Retina (tissue), 1 donor: Measurements from ENCODE around the gene NSMCE1.
A peak's percentile ranks its signal among the peaks of the same experiment; 100 is the strongest.
"Not testable (repeated sequence)": the region's sequence is repeated elsewhere in the genome, so short reads cannot be mapped to it uniquely, and the experiment has no call there.

ENCODE experiments used
- DNase-seq: peaks from one replicate; pipeline ENCODE4 v3.0.0-alpha.2; 2016

NSMCE1 gene

DNA sequence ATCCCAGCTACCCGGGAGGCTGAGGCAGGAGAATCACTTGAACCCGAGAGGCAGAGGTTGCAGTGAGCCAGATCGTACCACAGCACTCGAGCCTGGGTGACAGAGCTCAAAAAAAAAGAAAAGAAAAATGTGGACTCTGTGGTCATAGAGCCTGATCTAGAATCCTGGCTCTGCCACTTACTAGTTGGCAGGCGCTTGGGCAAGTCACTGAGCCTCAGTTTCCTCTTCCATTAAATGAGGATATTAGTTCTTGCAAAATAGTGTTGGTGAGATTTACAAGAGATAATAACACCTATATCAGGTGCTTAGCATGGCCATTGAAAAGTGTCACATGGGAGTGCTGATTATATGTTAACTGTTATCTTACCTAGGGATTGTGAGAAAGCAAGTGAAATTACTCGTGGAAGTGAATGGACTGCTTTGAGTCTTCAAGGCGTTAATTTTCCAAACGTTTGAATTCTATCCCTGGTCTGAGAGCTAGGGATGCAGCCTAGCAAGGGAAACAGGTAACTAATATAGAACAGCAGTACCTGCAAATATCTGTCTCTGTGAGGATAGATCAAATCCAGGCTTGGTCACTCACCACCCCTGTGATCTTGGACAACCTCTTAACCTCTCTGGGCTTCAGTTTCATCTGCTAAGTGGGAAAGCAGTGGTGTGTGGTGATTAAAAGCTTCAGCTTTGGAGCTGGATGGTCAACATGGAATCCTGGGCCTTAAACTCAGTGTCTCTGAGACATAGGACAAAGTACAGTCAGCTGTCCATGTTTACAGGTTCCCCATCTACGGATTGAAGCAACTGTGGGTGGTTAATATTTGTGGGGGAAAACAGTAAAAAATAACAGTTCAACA lies 953 bp upstream of the NSMCE1 start:
- DNase-seq, result peak; percentile 4

DNA sequence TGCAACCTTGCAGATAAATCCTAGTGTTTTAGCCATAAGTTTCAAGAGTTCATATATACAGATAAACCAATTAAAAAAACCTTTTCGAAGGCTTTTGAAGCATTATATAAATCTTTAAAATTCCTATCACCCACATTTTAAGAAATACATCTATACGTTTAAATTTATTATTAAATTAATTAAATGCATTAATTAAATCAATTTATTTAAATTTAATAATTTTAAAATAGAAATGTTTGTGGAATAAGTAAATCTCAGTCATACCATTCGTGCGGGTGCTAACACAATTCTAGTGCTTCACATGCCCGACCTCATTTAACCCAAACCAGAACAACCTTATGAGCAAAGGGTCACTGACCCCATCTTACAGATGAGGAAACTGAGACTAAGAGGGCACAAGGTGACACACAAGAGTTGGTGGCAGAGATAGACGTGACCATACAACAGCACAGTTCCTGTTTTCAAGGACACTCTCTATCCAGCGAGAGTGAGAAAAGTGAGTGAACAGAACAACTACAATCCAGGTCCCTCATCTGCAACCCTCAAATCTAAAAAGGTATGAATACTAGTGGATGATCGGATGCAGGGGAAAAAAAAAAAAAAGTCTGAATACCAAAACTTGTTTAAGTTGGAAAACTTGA lies 1.4 kb downstream of the NSMCE1 start:
- no peak for DNase-seq

DNA sequence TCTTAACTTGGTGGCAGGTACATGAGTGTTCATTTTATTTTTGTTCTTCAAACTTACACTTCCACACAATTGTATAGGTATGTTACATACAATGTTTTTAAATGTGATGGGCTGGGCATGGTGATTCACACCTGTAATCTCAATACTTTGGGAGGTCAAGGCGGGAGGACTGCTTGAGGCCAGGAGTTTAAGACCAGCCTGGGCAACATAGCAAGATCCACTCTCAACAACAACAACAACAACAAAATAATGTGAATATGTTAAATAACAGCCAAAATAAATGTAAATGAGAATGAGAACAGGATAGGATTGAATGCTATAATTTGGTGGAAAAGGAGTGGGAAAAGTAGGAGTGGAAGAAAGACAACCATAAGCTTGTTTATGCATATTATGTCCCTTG lies 2.6 kb downstream of the NSMCE1 start:
- DNase-seq, result no peak

DNA sequence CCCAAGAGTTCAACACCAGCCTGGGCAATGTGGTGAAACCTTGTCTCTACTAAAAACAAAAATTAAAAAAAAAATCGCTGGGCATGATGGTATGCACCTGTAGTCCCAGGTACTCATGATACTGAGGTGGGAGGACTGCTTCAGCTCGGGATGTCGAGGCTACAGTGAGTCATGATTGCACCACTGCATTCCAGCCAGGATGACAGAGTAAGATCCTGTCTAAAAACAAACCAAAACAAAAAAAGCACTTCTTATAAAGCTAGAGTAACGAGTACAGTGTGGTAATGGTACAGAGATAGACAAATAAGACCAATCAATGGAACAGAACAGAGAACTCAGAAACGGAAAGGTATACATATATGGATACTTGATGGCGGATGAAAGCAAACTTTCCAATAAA lies 4.4 kb downstream of the NSMCE1 start:
- DNase-seq, result no peak

DNA sequence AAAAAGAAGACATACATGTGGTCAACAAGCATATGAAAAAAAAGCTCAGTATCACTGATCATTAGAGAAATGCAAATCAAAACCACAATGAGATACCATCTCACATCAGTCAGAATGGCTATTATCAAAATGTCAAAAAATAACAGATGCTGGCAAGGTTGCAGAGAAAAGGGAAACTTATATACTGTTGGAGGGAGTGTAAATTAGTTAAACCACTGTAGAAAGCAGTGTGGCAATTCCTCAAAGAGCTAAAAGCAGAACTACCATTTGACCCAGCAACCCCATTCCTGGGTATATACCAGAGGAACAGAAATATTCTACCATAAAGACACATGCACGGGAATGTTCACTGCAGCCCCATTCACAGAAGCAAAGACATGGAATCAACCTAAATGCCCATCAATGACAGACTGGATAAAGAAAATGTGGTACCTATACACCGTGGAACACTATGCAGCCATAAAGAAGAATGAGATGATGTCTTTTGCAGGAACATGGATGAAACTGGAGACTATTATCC lies 5.6 kb downstream of the NSMCE1 start:
- not testable (repeated sequence) for DNase-seq

DNA sequence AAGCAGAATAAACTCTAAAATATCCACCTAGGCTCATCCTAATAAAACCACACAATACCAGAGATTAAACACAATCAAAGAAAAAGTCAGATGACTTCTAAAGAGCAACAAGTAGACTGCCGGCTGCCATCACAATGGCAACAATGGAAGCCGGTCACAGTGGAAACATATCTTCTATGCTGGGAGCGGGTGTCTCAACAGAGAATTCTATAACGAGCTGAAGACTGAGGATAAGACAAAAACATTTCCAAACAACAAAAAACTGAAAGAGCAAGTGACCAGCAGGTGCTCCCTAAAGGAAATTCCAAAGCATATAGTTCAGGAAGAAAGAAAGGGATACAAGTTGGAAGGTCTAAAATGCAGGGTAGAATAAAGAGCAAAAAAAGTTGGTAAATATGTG lies 8.9 kb downstream of the NSMCE1 start:
- DNase-seq, result no peak

DNA sequence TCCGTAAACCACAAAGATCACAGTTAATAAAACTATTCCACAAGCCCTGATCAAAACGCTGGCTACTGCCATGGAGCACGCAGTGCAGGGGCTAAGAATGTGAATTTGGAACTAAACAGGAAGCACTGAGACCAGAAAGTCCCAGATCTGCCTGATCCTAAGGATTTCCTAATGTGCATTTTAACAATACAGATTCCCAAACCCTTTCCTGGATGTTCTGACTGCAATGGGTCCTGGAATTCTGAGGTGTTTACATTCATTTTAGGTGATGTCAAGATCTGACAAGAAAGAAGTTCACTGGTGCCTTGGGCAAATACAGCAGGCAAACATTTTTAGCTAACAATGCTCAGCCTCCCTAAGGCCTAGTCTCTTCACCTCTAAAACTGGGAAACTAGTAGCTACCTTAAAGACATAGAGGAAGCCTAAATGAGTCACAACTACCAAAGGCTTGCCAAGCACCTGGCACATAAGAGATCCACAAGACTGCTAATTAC lies 10.3 kb downstream of the NSMCE1 start:
- no peak for DNase-seq

DNA sequence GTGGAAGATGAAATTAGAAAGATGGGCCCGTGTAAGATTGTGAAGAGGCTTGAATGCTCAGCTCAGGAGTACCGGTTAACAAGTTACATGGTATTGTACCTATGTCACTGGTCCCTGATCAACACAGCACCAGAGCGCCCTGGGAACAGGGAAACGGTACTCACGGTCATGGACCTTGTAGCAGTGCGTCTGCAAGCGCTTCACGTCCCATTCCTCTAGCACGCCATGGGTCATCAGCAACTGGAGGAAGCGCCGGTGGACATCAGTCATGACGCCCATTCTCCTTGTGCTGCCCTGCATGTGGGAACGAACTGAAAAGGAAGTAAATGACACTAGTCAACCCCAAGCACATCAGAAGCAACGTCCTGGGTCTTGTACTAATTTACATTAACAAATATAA lies 11.3 kb downstream of the NSMCE1 start:
- no peak for DNase-seq

DNA sequence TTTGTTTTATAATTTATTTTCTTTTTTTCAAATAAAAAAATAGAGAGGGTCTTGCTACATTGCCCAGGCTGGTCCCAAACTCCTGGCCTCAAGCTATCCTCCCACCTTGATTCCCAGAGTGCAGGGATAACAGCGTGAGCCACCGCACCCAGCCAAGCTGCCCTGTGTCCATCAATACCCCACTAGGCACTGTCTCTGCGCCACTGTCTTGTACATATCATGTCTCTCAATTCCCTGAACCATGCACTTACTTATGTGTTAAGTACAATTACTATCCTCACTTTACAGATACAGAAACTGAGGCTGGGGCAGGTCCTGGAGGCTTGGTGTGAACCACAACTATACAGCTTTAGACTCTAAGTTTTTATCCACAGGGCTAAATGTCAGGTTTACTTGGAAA lies 11.7 kb downstream of the NSMCE1 start:
- DNase-seq, result no peak

DNA sequence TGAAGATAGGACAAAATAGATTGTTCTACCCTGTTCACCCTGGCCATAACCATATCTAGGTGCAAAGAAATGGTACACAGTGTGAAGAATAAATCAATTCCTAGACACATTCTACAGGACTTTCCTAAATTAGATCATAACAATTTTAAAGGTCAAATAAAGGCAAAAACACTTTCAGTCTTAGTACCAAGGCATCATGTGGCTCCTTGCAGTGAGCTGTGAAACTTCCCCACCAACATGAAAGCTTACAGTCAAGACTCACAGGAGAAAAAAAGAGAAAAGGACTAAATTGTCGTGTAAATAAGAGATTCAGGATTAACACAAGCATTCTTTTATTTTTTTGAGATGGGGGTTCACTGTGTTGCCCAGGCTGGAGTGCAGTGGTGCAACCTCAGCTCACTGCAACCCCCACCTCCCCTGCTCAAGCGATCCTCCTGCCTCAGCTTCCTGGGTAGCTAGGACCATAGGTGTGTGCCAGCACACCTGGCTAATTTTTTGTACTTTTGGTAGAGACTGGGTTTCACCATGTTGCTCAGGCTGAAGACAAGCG lies 14.2 kb downstream of the NSMCE1 start:
- no peak for DNase-seq

DNA sequence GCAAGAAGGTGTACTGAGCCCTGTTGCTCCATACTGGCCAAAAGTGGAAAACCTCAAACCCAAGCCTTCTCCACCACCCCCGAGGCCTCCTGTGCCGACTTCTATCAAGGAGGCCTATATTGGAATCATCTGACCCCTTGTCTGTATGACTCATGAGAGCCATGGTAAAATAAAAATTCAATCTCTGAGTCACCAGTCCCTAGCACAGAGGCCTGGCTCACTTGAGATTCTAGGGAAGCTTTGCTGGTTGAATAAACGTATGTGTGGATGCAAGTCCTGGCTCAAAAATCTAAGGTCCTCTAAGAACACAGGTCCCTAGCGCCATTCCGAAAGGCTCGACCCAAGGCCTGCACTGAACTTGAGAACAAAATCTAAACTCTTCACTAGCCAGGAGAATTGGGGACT lies 15.0 kb downstream of the NSMCE1 start:
- no peak for DNase-seq

DNA sequence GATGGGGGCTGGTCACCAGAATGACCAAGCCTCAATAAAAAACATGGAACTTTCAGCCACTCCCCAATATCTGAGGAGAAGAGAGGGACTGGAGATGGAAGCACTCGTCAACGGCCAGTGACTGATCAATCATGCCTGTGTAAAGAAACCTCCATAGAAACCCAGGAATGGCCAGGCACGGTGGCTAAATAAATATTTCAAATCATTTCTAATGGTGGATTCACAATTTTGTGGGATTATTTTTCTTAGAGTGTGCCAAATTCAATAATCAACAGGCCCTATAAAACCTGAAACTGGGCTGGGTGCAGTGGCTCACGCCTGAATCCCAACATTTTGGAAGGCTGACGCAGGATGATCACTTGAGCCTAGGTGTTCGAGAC lies 16.4 kb downstream of the NSMCE1 start:
- DNase-seq, result no peak

DNA sequence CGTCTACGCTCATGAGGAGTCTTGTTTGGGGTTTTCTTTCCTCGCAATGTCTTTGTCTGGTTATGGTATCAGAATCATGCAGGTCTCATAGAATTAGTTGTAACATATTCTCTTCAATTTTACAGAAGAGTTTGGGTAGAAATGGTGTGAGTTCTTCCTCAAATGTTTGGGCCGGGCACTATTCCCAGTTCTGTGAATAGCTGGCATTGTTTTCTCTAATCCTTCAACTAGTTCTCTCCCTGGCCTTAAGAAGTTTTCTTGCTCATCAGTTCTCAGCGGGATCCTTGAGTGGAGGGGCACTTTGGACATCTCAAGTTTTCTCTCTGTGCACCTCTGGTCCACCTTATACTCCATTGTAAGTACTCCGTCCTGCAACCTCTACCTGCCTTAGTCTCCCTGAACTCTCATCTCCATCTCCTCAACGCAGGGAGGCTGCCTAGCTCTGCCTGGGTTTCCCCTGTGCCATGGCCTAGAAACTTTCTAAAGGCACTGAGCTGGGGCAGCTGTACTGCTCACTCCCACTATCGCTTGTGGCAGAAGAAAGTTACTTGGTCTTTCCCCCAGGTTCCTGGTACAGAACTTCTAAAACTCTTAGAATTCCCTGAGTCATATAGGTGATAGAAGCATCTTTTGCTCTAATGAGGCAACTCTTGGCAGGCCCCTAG lies 16.9 kb downstream of the NSMCE1 start:
- DNase-seq, result no peak

DNA sequence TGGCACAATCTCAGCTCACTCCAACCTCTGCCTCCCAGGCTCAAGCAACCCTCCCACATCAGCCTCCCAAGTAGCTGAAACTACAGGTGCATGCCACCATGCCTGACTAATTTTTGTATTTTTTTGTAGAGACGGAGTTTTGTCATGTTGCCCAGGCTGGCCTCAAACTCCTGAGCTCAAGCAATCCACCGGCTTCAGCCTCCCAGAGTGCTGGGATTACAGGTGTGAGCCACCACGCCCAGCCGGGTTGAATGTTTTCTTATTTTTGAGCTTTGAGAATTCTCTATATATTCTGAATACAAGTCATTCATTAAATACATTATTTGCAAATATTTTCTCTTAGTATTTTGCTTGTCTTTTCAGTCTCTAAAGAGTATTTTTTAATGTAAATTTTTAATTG lies 19.7 kb downstream of the NSMCE1 start:
- not testable (repeated sequence) for DNase-seq

DNA sequence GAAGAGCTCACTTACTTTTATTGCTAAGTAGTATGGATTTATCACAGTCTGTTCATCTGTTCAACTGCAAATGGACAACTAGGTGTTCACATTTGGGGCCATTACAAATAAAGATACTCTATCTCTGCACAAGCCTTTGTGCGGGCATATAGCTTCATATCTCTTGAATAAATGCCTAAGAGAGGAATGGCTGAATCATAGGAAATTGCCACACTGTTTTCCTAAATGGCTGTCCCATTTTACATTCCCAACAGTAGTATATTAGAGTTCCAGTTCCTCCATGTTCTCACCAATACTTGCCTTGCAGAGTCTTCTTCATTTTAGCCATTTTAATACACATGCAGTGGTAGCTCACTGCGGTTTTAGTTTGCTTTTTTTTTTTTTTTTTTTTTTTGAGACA lies 20.5 kb downstream of the NSMCE1 start:
- DNase-seq, result no peak

DNA sequence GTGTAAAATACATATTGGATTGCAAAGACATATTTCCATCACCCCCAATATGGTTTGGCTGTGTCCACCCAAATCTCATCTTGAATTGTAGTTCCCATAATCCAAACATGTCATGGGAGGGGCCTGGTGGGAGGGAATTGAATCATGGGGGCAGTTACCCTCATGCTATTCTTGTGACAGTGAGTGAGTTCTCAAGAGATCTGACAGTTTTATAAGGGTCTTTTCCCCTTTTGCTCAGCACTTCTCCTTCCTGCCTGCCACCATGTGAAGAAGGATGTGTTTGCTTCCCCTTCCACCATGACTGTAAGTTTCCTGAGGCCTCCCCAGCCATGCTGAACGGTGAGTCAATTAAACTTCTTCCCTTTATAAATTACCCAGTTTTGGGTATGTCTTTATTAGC lies 21.5 kb downstream of the NSMCE1 start:
- not testable (repeated sequence) for DNase-seq

DNA sequence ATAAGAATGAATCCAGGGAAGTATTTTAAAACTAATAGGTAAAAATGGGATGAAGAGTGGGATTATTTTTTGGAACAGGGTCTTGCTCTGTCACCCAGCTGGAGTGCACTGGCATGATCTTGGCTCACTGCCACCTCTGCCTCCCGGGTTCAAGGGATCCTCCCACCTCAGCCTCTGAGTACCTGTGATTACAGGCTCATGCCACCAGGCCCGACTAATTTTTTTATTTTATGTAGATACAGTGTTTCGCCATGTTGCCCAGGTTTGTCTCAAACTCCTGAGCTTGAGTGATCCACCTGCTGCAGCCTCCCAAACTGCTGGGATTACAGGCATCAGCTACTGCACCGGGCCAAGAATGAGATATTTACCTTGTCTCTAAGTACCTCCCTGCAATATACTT lies 22.1 kb downstream of the NSMCE1 start:
- DNase-seq, result no peak

DNA sequence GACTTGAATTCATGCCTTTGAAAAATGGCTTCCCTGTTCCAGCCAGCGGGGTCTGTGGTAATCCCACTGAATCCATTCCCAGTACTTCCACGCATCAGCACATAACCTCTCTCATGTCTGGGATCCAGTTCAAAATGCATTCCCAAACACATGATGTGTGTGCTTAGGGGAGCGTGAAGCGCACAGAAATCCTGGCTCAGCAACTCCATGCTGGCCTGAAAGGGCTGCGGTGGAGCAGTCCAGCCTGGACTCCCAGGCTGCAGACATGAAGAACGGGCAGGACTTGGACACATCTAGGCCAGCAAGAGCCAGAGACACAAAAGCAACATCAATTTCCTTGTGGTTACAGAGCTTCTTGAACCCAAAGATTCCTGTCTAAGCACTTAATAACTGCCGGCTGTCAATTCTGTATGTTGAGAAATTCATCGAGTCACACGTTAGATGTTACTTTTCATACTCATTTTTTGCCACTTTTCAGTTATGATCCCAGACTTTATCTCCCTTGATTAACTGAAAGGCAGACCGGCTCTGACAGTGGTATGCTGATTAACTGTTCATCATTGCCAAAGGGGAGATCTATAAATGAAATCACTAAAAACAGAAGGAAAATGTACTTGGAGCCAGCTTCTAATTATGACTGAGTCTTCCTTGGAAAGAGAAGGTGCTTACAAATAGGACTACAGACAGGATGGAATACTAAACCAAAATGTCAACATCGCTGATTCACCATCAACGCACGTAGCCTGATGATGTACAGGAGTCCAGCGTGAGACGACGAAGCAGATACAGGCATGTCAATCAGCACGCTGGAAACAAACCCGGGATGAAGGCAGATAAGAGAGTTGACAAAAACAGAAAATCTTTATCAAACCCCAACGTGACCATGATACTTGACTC lies 23.0 kb downstream of the NSMCE1 start:
- DNase-seq, result peak; percentile 63

DNA sequence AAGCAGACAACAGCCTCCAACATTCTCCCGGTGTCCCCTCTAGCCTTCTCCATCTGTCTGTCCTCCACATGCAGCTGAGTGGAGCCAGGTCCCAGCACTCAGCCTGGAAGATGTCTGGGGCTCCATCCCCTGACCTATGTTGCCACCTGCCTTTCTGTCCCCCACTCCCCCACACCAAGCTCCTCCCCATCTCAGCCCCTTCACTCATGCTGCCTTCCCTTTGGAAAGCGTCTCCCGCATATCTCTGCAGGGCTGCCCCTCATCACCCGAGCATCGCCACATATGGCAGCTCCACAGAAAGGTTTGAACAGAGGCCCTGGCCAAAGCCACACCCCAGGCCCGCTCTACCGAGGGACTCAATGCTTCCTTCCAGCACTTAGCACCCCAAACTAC lies 24.2 kb downstream of the NSMCE1 start:
- no peak for DNase-seq

DNA sequence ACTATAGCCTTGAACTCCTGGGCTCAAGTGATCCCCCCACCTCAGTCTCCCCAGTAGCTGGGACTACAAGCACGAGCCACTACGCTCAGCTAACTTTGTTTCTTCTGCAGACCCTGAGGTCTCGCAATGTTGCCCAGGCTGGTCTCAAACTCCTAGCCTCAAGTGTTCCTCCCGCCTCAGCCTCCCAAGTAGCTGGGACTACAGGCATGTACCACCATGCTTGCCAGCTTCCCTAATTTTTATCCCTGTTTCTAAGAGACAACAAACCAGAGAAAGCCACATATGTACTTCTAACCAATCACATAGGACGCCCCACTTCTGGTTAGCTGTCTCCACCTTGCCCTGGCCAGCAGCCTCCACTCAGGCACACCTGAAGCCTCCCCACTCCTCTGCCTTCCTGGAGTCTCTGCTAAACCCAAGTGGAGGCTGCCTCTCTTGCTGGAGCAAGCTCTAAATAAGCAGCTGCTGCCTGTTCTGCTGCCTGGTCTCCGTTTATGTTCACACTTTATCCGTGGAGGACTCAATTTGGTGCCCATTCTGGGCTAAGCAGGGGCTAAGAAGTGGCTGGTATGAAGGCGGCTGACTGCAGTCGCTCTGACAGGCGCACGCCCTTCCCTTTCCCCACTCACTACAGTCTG lies 24.7 kb downstream of the NSMCE1 start:
- DNase-seq, result peak; percentile 4

DNA sequence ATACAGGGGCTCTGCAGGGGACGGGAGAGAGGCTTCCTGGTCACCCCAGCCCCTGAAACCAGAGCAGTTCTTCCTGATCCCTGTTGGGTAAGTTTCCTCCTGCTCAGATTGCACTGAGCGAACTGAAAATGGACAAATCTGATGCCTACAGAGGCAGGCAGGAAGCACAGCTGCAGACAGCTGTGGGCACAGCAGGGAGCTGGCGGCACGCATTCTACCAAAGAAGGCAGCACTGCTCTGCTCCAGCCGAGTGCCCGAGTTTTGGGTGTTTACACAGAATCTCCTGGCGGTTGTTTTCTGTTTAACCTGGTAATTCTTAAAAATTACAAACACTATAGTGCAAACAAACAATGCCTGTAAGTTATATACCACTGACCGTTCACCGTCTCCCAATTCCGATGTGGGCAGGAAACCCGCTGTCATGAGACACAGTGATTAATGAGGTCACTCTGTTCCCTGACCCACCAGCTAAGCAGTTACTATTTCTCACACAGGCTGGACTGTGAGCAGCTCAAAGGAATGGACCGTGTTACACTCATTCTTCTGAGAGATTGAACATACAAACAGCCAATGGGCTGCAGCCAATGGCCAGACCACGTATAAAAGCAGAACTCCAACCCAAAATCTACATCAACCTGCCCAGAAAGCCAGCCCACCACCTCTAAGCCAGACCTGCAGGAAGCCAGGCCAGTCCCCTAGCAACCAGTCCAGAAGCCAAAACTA lies 25.5 kb downstream of the NSMCE1 start:
- peak; percentile 73 for DNase-seq
